ENCODE results near the gene PDE4B.
"Not testable (repeated sequence)": the region's sequence is repeated elsewhere in the genome, so short reads cannot be mapped to it uniquely, and the experiment has no call there.

Gene PDE4B

DNA sequence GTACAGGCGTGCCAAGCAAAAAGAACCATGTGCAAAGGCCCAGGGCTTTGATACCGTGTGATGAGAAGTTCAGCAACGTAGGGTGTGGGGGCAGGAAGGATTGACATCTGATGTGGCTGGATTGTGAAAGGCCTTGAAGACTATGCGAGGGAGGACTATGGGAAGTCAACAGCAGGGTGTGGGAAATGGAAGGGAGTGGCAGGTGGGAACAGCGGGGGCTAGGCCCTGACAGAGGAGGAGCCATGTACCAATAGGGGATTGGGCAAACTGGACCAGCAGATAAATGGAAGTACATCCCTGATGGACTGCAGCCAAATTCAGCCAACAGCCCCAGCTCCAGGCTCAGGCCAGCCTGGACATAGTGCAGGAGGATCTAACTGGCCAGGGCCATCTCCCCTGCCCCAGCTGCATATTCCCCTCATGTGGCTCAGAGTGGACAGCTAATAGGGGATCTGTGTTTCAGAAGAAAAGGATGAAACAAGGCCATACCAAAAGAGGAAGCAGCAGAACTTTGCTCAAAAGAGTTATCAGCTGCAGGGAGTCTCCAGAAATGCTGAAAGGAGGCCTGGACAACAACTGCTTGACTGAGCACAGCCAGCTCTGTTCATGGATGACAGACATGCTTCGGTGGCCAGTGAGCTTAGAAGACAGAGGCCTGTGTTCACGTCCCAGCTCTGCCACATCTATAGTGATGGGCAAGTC is 601.0 kb downstream of the PDE4B start:
- DNase-seq (ENCODE audit: low read depth) = no peak

DNA sequence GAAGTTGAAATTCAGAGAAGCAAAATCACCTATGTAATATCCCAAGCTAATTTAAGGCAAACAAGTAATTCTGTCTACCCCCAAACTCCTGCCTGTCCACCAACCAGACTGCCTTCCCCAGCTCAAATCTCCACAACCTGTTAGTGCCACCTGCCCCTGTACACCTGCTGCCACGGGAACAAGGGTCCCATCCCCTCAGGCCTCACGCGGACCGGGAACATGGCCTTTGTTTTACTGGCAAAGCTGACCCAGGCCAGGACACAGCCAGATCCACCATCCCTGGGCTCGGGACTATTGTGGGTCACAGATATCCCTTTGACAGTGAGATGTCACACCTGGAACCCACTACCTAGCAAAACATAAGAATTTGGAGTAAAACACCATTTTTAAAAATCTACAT is 601.9 kb downstream of the PDE4B start:
- no peak for DNase-seq (ENCODE audit: low read depth)

DNA sequence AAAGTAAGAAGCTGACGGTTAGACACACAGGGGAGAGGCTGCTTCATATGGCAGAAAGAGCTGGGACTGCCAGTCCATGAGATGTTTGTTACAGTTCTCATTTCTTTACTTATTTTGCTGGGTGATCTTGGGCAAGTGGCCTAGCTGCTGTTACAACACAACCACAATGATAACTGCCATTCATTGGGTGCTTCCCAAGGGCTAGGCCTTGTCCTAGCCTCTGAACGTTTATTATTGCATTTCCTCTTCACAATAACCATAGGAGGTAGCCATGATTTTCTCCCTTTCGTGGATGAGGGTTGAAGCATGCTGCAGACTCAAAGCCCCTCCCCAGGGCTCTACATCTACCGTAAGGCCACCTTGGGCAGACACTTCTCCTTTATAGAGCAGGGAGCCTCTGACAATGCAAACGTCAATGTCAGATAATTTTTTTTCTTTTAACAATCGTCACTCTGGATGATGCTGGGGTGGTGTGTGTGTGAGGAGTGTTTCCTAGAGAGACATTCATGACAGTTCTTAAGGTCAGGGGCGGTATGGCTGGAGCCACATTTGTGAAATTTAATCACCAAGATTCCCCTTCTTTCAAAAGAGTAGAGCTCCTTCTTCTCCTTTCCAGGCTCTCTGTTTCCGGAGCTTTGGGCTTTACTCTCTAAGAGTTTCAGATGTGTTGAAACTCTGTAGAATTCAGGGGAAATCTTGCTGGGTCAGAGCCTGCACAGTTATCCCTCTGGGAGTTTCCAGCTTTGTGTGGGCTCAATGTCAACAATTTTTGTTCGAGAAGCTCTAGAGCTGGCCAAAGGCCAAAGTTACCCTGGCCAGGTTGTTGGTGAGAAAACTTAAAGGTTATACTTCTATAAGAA is 602.7 kb downstream of the PDE4B start:
- DNase-seq (ENCODE audit: low read depth) = no peak

DNA sequence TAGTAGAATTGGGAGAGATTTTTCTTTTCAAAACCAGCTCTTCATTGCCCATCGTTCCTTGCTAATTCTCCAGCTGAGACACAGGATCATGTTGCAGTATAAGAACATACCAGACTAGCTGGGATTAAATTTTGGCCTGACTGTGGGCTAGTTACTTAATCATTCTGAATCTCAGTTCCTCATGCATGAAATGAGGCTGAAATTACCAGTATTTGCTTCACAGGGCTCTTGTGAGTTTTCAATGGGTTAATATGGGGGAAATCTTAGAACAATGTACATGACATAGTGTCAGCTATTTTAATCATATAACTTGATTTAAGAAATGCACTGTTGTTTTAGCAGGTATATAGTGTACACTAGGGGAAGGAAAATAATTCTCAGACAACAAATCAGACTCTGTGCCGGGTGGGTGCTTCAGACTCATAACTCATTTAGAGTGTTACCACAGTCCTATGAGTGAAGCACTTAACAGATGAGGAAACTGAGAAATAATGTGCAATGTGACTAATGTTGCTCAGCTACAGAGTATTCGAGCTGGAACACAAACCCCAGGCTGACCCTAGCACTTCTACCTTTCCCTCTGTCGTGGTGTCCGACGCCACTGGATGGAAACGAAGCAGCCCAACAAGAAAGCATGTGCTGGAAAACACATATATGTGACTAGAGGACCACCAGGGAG is 603.7 kb downstream of the PDE4B start:
- DNase-seq (ENCODE audit: low read depth) = no peak

DNA sequence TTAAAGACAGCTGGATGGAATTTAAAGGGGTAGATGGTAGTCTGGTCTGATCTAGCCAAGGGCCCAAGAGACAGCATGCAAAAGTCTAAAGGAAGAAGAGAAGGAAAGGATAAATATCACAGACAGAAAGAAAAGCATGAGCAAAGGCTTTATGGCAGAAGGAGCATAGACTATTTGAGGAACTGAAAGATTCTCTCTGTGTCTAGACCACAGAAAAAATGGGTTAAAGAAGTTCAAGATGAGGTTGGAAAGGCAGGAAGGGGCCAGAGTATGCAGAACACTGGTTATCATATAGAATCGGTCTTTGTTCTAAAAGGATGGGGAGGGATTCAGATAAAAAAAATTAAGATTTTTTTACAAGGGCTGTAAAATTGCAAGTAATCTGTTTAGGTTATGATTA is 604.5 kb downstream of the PDE4B start:
- no peak for DNase-seq (ENCODE audit: low read depth)

DNA sequence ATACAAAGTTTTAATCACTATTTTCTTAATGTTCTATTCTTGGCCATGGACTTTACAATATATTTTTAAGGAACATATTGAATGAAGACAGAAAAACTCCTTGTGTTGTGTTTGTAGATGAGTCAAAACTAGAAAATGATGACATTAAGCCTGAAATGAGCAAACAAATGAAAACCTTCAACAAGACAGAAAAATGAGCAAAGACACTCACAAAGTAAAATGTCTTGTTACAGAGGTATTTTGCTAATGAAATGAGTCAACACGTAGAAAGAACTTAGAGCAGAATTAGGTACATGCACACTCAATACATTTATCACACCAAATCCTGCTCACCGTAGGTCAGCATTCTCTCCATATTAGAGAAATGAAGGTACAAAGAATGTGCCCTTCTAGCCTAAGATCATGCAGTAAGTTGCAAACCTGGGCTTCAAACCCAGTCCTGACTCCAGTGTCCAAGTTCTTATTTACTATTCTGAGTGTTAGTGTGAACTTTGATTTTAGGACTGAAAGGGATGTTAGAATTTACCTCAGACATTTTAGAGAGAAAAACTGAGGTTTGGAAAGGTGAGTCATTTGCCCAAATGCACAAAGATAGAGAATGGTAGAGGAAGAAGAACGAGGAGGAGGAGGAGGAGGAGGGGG is 607.3 kb downstream of the PDE4B start:
- no peak for DNase-seq (ENCODE audit: low read depth)

DNA sequence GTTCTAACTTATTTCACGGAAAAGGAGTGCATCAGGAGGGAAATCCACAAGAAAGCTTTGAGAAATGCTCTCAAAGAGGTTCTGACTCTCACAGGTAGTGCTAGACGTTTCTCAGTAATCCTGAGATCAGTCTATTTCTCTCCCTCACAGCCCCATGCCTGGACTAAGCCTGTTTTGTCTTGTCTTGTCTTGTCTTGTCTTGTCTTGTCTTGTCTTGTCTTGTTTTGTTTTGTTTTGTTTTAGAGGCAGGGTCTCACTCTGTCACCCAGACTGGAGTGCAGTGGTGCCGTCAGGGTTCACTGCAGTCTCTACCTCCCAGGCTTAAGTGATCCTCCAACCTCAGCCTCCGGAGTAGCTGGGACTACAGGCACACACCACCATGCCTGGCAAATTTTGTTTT is 608.0 kb downstream of the PDE4B start:
- DNase-seq (ENCODE audit: low read depth) = no peak

DNA sequence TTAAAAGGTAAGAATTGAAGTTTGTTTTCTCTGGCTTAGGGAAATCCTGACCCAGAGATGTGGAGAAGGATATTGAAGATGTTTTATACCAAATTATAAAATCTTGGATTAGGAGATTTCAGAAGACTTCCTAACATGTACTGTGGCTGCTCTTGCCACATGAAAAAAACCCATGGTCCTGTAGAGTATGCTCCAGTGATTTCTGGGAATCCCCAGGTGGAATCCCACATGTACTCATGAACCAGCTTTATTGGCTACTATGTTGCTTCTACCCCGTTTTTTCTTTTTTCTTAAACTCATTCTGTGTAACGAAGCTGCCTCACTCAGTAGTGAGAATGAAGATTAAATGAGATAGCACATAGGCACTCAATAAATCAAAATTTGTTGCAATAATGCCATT is 608.5 kb downstream of the PDE4B start:
- DNase-seq (ENCODE audit: low read depth) = no peak

DNA sequence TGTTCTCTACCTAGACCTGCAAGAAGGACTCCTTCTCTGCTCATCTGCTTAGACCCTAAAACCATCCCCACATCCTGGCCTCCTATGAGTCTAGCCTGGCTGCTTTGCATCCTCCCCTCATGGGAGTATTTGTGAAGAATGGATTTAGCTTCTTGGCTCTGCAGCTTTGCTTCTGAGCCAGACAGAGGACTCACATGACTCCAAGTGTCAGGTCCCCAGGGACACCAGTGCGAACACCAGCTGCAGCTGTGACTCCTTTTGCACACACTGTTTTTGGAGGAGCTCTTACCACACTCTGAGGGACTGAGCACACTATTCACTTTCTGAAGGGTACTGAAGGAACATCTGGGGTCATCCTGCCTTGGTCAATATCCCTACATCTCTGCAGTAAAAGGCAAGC is 609.5 kb downstream of the PDE4B start:
- no peak for DNase-seq (ENCODE audit: low read depth)

DNA sequence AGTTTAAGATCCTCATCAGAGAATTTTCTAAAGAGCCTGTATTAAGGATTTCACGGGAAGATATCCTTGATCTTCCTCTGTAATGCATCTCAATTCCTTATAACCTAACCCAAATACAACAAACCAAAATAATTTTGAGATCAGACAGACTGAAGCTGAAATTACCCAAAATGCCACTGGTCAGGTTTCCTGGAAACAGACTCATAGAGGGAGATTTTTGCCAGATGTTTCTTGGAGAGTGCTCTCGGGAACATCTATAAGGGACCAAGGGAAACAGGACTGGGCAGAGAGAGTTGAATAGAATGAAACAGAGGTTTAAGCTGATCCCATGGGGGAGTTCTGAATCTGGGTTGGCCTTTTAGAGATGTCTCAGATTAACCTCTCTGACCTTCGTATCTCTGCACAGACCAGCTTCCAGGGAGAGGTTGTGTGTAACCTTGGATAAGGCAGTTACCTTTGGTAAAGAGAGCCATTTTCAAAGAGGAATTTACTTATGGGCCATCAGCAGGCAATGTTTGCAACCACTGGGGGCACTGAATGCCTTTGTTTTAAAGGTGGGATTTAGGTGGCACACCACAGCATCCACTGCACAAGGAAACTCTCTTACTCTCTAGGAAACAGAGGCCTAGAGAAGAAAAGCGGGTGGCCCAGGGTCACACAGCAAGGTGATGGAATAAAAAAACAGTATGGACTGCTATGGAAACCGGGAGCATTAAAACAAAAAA is 610.5 kb downstream of the PDE4B start:
- no peak for DNase-seq (ENCODE audit: low read depth)

DNA sequence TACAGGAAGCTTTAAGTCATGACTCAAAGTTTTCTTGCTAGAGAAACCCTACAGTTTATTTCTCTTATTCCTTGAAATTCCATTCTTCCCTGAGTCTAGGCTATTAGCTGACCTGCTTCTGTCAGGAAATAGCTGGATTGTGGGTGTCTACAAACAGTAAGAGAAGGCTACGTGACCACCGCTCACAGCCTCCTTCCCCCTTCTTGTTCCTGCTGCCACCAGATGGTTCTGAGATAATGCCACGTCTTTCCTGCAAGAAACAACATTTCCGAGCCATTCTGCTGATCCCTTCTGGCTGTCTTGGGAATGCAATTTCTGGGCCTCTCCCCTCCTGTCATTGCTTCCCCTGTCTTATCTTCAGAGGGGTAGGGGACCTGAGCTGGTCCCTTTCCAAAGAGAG is 612.4 kb downstream of the PDE4B start:
- DNase-seq (ENCODE audit: low read depth) = no peak

DNA sequence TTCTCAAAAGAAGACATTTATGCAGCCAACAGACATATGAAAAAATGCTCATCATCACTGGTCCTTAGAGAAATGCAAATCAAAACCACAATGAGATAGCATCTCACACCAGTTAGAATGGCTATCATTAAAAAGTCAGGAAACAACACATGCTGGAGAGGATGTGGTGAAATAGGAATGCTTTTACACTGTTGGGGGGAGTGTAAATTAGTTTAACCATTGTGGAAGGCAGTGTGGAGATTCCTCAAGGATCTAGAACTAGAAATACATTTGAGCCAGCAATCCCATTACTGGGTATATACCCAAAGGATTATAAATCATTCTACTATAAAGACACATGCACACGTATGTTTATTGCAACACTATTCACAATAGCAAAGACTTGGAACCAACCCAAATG is 618.8 kb downstream of the PDE4B start:
- DNase-seq (ENCODE audit: low read depth) = not testable (repeated sequence)

DNA sequence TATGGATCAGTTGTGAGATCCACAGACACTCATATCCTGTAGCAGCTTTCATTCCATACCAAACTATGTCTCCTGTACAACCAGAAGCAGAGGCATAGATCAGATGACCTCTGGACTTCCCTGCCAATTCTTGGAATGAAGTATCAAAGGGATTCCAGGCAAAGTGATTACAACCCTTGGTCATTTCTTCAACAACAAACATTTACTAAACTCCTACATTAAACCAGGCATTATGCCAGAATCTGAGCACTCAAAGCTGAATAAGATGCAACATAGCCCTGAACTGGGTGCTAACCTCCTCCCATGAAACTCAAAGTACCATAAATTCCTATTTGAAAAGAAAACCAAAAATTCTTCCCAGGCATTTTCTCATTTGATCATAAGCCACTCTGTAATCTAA is 620.0 kb downstream of the PDE4B start:
- no peak for DNase-seq (ENCODE audit: low read depth)

DNA sequence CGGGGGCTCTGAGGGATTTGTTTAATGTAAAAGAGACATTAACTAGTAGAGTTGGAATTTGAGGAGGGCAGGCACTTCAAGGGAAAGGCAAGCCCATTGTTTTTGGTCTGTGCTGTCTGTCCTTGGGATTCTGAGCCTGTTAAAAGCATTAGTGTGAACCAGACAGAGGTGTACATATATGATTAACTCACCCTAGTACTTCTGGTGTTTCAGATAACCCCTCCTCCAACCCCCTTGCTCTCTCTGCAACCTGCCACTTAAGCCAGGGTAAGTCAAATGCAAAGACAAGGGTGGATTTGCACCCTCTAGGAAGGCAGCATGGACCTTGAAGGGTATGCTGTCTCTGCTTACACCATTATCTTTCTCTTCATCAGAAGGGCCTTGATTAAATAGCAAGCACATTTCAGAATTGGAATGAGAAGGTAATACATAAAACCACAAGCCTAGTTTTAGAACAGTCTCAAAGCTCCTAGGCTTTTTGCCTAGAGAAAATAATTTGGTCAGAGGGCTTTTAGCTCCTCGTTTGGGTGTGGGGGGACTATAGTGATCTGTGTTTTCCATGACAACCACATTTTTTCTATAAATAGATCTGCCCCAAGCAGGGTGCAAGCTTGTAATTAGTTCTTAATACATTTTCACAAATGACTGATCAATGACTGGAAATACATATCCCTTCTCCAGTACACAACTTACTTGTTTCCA is 620.6 kb downstream of the PDE4B start:
- no peak for DNase-seq (ENCODE audit: low read depth)

DNA sequence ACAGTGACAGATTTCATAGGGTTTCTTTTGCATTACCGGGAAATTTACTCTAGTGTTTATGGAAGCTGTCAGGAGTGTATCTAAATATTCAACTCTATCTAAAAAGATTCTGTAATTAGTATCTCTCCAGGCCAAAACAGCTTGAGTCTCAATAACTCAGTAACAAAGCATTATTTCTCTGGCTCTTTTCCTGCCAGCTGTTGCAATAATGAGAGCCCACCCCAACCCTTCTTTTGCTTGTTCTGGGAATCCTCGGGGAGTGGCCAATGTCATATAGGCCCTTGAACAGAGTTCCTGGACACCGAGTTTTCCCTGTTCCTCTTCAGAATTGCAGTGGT is 621.1 kb downstream of the PDE4B start:
- no peak for DNase-seq (ENCODE audit: low read depth)

DNA sequence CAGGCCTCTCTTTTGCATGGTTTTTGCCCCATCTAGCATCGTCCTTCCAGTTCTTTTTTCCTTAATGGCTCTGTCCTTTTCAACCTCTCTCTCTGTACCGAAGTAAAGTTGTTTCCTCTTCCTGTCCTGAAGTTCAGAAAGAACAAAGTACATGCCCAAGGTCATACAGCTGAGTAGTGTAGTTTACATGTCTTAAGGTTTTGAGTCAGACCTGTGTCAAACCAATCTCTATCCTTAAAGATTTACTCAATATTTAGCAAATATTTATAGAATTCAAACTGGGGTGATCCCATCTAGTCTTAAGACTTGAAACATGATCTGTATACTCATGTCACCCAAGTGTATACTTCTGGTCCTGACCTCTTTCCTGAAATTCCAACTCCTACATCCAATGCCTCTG is 622.6 kb downstream of the PDE4B start:
- no peak for DNase-seq (ENCODE audit: low read depth)

DNA sequence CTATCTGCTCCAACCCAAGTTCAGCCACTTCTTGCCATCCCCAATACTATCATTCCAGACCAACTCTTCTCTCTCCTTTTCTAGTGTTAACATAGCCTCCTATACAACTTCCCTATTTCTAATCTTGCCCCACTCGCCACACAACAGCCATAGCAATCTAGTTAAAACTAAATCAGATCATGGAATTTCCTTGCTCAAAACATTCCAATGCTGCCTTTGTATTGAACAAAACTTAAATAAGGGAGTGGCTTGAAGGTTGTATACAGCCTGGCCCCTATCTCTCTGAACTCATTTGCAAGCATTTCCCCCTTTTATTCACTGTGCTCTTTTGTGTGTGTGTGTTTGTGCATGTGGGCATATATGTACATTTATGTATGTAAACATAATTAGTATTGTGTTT is 623.2 kb downstream of the PDE4B start:
- DNase-seq (ENCODE audit: low read depth) = no peak

DNA sequence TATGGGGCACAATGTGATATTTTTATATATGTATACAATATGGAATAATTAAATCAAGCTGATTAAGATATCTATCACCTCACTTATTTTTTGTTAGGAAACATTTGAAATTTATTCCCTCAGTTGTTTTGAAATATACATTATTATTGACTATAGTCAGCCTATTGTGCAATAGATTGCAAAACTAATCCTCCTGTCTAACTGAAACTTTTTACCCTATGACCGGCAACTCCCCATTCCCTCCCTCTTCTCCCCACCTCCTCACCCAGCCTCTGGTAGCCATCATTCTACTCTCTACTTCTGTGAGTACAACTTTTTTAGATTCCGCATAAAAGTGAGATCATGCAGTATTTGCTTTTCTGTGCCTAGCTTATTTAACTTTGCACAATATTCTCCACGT is 623.6 kb downstream of the PDE4B start:
- no peak for DNase-seq (ENCODE audit: low read depth)

DNA sequence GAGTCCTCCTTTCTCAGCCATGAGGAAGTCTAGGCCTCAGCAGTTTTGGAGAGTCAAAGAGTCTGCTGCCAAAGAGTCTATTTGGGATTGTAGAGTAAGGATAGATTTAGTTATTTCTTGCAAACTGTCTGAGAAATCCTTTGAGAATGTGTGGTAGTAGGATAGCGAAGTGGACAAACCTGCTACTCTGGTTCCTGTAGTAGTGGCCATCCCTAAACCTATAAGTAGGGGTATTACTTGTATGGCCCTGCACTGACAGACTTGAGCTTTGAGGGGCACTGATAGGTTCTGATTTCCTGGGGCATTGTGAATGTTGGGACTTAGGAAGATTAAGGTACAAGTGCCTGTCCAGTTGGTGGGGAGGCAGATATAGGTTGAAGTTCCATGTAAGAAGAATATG is 625.3 kb downstream of the PDE4B start:
- DNase-seq (ENCODE audit: low read depth) = no peak

DNA sequence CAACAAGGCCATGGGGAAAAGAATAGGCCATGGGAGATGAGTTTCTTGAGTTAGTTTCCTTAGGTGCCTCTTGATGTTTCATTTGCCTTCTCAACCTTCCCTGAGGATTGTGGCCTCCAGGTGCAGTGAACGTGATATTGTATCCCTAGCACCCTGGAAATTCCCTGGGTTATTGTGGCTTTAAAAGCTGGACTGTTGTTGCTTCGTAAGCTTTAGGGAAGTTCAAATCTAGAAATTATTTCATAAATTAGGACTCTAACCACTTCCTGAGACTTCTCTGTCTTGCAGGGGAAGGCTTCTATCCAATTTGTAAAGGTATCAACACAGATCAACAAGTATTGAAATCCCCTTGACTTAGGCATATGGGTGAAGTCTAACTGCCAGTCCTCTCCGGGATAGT is 627.5 kb downstream of the PDE4B start:
- DNase-seq (ENCODE audit: low read depth) = not testable (repeated sequence)

DNA sequence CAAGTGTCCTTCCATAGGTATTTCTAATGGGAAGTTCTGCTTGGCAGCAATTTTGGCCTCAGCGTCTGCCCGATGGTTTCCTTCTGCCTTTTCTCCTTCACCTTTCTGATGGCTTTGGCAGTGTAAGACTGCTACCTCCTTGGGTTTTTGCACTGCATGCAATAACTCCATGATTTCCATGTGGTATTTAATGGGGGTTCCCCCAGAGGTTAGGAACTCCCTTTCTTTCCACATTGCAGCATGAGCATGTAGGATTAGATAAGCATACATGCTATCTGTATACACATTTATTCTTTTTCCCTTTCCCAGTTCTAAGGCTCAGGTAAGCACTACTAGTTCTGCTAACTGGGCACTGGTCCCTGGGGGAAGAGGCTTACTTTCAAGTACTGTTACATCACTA is 628.2 kb downstream of the PDE4B start:
- not testable (repeated sequence) for DNase-seq (ENCODE audit: low read depth)

Data from stimulated activated CD4-positive, alpha-beta T cell treated with anti-CD3 and anti-CD28 coated beads, Interleukin-2, amount 100 ng/mL, for 4 hours (primary cell).